Myocyte (in vitro differentiated cells): ENCODE measurements around the gene OTUB1. TPM values are rescaled to one million over a fixed set of nuclear protein-coding genes. Genes with fewer than 3 reads are reported as not detected.

Experiments
- DNase-seq: peaks from one replicate; pipeline ENCODE4 v3.0.0-alpha.2; 2012; ENCODE audit warnings: low read depth
- total RNA-seq: library from RNA; depleted of rRNA; stranded (reverse); fragments of >200 nt; gene quantifications from 2 replicates; pipeline ENCODE4 v1.2.3, GENCODE V29; 2014

OTUB1 gene
- total RNA-seq, 1 donor from 2014 or later, result 47.0 TPM

DNA sequence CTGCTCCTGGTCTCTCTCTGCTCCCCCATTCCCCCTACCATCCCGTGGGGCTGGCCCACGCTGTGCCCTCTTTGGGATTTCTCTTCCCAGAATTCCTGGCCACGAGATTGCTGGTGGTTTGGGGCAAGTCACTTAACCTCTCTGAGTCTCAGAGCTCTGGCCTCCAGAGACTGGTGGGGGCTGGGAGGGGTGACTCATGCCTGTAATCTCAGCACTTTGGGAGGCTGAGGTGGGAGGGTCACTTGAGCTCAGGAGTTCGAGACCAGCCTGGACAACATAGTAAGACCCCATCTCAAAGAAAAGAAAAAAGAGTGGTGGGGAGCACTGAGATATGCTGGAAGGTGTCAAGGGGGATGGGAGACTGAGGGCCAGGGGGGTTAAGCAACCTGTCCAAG, 18.3 kb downstream of the OTUB1 start:
- no peak for DNase-seq

DNA sequence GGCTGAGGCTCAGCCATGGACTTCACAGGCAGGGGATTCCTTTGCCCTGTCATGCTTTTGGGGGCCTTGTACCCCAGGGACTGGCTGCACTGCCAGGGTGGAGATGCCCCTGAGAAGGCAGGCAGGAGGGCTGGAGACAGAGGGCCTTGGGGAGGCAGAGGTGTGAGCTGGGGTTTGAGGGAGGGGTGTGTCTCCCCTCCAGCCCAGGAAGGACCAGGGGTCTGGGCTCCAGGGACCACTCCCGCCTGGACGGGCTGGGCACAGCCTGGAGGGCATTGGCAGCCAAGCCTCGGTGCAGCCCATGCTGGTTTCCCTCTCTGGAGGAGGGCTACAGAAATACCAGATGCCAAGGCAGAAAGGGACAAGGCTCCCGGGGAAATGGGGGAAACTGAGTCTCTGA, 19.5 kb downstream of the OTUB1 start:
- DNase-seq, result no peak

DNA sequence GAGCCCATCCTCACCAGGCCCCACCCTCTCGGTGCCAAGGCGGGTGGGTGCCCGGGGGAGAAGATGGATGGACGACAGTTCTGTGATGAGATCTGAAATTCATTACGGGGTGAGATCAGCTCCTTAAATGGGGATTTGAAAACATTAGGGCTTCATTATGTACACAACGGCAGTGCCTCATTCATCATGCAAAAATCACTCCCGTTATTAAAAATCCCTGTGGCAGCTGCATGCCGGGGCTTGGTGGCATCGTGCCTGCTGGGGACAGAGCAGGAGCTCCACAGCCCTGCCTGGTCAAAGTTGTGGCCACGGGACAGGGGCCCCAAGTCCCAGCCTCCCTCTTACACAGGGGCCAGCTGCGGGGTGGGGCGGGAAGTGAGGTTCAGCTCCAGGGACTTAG, 20.2 kb downstream of the OTUB1 start:
- DNase-seq, result peak; percentile 51

DNA sequence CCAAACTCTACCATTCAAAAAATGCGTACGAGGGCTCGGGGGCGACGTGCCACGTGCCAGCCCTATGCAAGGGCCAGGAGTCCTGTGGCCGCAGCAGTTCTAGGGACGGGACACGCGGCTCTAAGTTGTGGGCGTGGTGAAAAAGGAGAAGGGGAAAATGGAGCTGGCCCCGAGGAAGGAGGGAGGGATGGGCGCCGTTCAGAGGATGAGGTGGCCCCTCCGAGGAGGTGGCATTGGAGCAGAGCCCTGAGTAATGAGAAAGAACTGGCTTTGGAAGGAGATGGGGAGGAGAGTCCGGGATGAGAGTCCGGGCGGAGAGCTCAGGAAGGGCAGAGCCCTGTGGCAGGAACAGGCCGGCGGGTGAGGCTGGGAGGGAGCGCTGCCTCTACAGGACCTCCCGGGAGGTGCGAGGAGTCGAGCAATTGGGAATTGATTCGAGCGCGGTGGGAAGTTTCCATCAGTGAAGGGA, 21.0 kb downstream of the OTUB1 start:
- DNase-seq, result peak; percentile 26

DNA sequence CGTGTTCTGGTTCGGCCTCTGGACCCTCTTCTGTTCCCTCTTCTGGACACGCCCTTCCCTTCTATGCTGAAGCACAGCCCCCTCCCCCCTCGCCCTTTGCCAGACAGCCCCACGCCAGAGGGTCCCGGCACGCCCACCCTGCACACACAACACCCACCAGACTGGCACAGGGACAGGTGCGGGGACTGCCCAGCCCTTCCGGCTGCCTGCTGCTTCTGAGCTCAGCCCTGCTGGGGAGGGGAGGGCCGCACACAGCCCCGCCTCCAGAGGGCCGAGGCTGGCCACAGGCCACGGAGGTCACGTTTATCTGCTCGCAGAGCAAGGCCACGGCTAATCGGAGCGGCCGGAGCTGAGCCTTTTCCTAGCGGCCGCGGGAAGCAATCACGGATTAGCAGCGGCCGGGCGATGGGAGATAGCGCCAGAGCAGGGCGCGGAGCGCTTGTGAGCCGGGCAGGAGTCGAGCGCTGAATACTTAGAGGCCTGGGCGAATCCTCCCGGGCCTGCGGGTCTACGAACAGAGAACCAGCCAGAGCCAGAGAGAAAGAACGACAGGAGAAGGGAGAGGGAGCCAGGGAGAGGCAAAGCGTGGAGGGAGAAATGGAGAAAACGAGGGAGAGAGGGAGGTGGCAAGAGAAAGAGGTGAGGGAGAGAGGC, 21.5 kb downstream of the OTUB1 start:
- DNase-seq, result peak; percentile 73

DNA sequence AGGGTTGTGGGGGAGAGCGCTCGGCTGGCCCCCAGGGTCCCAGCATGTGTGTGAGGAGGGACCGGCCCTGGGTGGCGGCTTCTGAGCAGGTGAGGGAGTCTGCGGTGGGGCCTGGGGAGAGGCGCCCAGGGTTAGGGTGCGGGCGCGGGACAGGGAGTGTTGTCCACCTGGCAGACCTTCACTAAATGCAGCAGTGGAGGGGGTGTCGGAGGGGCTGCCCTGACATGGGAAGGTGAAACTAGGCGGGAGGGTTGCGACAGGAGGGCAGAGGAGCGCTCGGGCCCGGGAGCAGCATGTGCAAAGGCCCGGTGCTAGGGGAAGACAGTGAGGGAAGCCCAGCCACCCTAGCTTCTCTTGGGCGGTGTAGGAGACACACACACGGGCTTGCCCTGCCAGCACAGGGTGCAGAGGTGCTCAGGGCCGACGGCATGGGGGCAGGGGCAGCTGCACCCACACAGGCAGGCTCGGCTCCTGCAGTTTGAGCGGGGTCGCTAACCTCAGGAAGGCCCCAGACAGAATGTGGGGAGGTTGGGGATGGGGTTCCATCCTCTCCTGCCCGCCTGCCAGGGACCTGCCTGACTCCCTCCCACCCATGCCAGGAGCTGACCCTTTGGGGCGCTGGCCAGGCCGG, 22.2 kb downstream of the OTUB1 start:
- no peak for DNase-seq

DNA sequence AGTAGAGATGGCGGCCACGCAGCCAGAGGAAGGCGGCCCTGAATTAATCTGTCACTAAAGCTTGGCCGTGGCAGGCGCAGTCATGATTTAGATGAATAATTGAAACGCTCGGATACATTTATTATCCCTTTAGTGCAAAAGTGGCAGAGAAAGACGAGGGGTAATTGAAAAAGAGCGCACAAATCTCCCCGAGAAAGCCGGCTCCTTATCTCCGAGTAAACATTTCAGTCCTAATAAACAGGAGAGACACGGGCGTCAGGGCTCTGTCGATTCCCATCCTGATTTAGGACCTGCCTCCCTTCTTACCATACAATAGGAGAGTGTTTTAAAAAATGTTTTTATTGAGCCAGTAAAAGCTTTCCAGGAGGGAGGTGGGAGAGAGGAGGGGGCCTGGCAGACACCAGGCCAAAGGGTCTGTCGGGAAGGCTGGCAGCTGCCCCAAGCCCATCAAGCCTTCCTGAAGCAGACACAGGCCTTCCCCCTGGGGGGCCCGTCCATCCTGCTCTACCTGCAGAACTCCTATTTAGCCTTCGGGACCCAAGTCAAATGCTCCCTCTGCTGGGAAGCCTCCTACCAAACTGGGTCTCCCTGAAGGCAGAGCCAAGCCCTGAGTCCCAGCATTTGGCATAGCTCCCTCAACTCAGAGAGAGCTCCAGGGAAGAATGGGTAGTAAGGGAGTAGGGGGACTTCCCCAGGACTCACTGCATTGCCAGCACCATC, 22.8 kb downstream of the OTUB1 start:
- no peak for DNase-seq

DNA sequence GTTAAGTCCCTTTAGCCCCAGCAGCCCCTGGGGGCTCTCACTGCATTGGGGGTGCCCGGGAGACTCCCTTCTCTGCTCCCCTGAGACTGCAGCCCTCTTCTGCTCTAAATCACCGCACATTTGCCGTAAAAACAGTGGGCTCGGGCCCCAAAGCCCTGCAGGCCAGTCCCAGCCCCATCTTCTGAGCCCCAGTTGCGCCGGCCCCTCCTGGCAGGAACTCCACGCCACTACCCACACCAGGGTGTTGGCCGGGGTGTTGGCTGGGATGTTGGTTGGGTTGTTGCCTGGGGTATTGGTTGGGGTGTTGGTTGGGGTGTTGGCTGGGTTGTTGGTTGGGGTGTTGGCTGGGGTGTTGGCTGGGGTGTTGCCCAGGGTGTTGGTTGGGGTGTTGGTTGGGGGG, 23.5 kb downstream of the OTUB1 start:
- no peak for DNase-seq

DNA sequence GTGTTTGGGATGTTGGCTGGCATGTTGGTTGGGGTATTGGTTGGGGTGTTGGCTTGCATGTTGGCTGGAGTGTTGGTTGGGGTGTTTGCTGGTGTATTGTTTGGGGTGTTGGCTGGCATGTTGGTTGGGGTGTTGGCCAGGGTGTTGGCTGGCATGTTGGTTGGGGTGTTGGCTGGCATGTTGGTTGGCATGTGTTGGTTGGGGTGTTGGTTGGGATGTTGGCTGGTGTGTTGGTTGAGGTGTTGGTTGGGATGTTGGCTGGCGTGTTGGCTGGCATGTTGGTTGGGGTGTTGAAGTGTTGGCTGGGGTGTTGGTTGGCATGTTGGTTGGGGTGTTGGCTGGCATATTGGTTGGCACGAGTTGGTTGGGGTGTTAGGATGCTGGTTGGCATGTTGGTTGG, 24.5 kb downstream of the OTUB1 start:
- no peak for DNase-seq

DNA sequence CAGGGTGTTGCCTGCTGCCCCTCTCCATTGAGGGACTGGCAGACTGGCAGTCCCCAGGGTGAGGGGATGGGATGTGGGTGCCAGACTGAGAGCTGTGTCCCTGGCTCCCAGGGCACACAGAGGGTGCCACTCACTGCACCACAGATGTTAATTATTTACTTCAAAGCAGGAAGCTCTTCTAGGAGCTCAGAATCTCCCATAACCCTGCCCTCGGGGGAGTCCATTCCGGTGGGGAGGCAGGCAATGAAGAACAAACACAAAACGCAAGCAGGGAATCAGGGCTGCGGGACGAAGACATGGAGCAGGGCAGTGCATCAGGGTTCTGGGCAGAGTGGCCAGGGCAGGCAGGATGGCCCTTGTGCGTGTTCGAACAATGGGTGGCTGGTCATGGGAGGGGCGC, 25.1 kb downstream of the OTUB1 start:
- DNase-seq, result no peak

DNA sequence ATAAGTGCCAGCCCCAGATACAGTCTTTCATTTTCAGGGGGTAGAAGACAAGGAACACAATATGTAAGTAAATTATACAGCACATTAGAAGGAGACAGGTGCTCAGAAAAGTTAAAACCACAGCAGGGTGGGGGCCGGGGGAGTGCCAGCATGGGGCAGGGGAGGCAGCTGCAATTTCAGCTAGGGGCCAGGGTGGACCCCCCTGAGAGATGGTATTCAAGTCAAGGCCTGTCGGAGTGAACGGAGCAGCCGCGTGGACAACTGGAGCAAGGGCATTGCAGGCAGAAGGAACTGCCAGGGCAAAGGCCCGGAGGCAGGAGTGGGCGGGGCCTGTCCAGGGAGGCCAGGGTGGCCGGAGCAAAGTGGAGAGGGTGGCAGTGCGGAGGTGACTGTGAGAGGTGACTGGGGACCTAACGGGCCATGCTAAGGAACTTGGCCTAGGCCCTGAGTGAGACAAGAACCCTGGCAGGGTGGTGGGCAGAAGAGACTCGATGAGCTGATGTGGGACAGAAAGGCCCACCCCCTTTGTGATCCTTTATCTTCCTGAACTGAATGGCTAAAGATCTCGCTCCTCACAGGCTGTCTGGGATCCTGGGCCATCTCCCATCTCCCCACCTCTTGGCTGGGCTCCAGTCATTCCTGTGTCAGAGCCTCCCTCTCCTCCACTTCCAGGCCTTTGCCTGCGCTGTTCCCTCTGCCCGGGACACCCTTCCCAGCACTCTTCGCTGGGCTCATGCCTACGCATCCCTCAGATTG, 27.1 kb downstream of the OTUB1 start:
- DNase-seq, result peak; percentile 46

DNA sequence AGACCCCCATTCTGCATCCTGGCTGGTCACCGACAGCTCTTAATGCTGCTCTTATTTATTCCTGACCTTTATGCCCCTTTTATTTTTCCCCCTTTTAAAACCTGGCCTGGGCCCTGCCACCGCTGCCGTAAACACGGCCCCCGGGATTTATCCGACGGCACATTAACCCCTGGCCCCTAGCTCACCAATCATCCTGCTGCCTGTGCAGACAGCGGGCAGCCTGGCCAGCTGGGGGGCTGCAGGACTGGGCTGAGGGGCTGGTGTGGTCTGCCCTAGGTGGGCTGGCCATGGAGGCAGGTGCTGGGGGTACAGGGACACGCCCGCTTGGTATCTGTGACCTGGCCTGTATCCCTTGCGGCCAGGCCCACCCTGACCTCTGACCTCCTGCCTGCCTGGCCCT, 28.1 kb downstream of the OTUB1 start:
- DNase-seq, result no peak

DNA sequence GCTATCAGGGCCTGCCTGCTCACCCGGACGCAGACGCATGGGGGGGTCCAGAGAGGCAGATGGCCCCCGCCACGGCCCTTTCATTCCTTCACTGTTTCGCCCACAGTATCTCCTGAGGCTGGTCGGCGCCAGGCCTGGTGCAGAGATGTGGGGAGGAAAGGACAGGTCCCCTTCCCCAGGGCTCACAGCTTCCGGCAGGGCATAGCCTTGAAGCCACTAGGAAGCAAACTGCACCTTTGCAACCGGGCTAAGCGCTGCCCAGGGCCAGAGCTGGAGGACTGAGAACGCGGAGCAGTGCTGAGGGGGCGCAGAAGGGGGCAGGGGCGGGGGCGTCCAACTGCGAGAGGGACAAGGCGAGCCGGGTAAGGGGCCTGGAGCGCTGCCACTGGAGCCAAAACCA, 29.3 kb downstream of the OTUB1 start:
- no peak for DNase-seq

DNA sequence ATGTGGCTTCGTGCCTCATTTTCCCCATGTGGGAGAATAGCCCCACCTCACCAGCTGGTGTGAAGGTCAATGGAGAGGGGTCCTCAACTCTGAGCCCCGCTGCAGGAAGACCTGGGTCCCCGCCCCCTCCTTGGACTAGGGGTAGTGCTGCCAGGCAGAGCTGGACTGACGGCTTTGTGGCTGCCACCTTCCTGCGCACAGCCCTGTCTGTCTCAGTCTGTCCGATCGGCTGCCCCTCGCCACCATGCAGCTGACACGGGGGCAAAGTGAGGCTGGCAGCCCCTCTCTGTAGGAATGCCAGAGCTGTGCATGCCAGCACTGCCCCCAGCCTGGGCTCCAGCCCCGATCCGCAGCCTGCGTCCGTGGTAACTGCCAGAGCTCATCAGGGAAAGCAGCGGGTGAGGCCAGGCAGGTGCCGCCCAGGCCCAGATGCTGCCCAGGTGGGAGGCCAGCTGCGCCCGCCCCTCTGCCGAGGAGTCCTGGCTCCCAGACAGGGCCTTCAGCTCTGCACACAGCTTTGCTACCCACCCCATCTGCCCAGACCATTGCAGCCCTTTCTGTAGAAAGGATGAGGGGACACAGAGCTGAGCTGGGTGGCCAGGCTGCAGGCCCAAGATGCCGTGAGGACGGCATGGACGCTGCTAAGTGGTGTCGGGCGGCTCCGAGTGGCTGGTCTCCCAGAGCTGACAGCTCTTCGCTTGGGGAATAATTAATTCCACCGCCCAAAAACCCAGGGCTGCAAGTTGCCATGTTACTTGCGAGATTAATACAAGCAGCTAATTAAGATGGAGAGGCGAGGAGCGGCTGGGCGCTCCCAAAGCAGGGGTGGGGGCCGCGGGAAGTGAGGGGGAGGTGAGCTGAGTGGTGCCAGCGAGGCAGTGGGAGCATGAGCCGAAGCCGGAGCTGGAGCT, 30.0 kb downstream of the OTUB1 start:
- DNase-seq, result no peak

DNA sequence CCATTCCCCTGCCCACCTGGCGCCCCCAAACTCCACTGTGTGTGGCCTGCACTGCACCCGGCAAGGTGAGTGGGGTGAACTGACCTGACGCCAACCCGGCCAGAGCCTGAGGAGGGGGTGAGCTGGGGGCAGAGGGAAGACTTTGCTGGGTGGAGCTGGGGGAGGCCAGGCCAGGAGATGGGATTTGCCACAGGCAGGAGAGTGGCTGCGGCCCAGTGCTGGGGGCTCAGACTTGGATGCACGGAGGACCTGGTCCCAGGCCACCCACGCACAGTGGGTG, 31.6 kb downstream of the OTUB1 start:
- no peak for DNase-seq

DNA sequence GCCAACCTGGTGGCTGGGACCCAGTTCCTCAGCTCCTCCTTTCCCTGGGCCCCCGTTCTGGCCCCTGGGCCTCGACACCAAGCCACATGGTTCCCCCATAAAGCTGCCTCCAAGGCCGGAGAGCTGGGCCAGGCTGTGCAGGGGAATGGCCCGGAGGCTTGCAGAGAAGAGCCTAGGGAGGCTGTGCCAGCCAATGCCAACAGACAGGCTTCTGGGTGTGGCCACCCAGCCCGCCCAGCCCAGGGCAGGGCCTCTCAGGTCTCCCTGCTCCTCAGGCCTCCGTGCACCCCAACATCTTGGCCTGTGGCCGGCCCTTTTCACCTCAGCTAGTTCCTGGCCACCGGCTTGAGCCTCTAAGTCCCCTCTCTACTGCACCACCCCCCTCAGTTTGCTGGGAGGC, 32.1 kb downstream of the OTUB1 start:
- DNase-seq, result no peak

DNA sequence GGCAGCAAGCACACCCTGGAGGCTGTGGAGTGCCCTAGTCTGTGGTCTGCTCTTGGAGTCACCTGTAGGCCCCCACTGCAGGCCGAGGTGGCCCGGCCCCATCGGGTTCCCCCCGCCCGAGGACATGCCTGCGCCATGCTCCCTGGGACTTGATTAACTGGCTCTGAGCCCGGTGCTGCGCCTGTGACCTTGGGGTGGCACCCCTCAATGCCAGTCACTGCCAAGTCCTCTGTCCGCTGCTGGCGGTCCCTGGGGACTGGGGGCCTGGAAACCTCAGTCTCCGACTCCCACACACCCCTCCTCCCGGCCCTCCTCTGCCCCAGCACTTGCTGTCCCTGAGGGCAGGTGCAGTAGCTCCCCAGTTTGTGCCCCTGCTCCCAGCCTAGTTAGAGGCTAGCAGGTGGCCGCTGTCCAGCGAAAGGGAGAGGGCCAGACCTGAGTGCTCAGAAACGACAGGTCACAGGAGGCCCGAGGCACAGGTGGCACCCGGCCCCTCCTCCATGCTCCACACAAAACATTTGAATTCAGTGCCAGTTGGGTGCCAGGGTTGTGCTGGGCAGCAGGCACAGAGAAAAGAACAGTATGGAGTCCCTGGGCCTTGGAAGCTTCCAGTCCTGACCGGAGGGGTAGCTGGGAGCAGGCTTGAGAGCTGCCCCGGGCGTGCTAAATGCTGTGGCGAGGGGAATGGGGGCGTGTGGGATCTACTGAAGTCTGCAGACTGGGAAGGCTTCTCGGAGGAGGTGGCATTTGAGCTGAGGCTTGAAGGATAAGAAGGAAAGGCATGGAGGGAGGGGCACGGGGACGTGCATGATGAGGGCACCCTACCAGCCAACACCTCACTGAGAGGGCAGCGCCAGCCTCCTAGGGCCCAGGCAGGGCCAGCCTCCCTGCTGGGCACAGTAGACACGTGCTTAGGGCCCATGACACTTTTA, 33.1 kb downstream of the OTUB1 start:
- DNase-seq, result no peak

DNA sequence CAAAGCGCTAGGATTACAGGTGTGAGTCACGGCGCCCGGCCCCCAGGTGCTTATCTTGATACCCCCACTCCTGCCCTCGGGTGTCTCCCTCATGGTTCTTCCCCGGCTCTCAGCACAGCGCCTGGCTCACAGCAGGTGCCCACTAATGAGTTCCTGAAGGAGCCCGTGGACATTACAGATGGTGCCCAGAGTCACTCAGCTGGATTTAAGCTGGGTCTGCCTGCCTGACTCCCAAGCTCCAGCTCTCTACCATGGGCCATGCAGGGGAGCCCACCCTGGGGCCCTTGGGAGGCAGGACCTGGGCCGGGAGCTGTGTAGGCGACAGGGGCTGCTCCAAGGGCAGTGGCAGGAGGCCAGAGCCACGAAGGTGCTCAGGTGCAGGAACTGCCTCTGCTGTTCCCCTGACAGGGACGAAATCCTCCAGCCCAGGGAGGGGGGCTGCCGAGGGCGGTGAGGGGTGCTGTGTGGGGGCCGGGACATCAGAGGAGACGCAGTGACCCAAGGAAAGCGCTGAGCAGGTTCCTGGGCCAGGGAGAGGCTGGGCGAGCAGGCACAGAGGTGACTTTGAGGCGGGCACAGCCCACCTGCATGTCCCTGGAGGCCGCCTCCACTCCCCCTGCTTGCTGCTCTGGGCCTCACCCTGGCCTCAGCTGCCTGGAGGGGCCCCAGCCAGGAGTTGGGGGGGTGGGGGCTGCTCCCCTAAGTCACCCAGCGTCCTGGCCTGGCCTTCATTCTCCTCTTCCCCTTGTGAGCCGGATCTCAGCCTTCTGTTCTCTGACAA, 34.9 kb downstream of the OTUB1 start:
- DNase-seq, result no peak

DNA sequence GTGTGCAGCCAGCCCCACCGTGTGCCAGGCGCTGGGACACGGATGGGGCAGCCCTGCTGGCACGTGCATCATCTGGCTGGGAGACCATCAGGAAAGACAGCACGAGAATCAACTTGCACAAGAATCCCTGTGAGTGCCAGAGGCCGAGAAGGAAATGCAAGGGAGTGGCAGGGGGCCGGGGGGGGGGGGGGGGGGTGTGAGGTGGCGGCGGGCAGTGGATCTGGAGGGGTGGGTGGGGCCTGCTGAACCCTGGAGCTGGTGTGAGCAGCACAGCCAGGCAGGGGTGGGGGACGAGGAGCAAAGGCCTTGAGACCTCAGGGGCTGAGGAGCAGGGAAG, 35.5 kb downstream of the OTUB1 start:
- DNase-seq, result no peak
